C4-2B (cell line): Measurements from ENCODE around the gene NIFK.

Experiments used
- H3K27ac ChIP-seq: fragments of 450-650 bp; 2 replicates; pipeline ENCODE4 v1.5.1; 2017
- CTCF ChIP-seq: fragments of 450-650 bp; conservative IDR thresholded peaks from 2 replicates; pipeline ENCODE4 v1.5.1; 2017; ENCODE audit warnings: mild to moderate bottlenecking
- ZFX ChIP-seq: fragments of 450-650 bp; IDR thresholded peaks from 2 replicates; pipeline ENCODE4 v1.6.1; 2017

The NIFK gene

GRCh38 chr2:121736462-121737336 is at the start of gene NIFK:
NIFK (minus strand) TSS chr2:121736875; CDS start chr2:121736850, 25 bp downstream.
- no peak for TF ChIP-seq CTCF
- peak; percentile 55; the same call in 1 of the 2 replicates for TF ChIP-seq ZFX
- peak within 1 kb of the TSS; percentile 97 for H3K27ac ChIP-seq

- no peak for TF ChIP-seq ZFX
- no peak for TF ChIP-seq CTCF
- no peak overlapping the region for H3K27ac ChIP-seq
Measured at GRCh38 chr2:121783180-121783579, 46.5 kb upstream of the NIFK start.

GRCh38 chr2:121778741-121779487 is 42.2 kb upstream of the NIFK start:
- TF ChIP-seq ZFX = no peak
- TF ChIP-seq CTCF = no peak
- no peak overlapping the region for H3K27ac ChIP-seq

GRCh38 chr2:121777699-121778058 is 41.0 kb upstream of the NIFK start:
- no peak for TF ChIP-seq ZFX
- no peak for TF ChIP-seq CTCF
- no peak overlapping the region for H3K27ac ChIP-seq

- TF ChIP-seq ZFX (no peak), CTCF (no peak)
- H3K27ac ChIP-seq = no peak overlapping the region
Measured at GRCh38 chr2:121776885-121777698, 40.4 kb upstream of the NIFK start.

- TF ChIP-seq ZFX (no peak), CTCF (no peak)
- no peak overlapping the region for H3K27ac ChIP-seq
Measured at GRCh38 chr2:121776361-121776760, 39.7 kb upstream of the NIFK start.
